Purkinje cell (primary cell): Measurements from ENCODE around the gene MED8. TPM values are rescaled to one million over a fixed set of nuclear protein-coding genes. Genes with fewer than 3 reads are reported as not detected.

Source experiments
- polyA plus RNA-seq: library from polyadenylated mRNA; unstranded; fragments of >200 nt; fragmentation: Nextera tagmentation; gene quantifications from 2 replicates; pipeline ENCODE4 v1.2.1, GENCODE V29; 2014

Gene MED8, protein sequence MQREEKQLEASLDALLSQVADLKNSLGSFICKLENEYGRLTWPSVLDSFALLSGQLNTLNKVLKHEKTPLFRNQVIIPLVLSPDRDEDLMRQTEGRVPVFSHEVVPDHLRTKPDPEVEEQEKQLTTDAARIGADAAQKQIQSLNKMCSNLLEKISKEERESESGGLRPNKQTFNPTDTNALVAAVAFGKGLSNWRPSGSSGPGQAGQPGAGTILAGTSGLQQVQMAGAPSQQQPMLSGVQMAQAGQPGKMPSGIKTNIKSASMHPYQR
- polyA plus RNA-seq, result 67.9 and 79.7 TPM in 2 replicates

GRCh38 chr1:43389326-43390313, at the start of gene MED8, which contains the start of gene SZT2:
Gene MED8, minus strand, starts transcription at chr1:43389800. Its CDS starts 36 bp downstream, at chr1:43389764.
Gene SZT2, plus strand, starts transcription at chr1:43389899. Its CDS starts 70 bp downstream, at chr1:43389969.

GRCh38 chr1:43367904-43368645, 21.5 kb downstream of the MED8 start, which contains the start of gene ELOVL1:
Gene ELOVL1, minus strand, starts transcription at chr1:43368011. Its CDS starts 2,402 bp downstream, at chr1:43365609.

GRCh38 chr1:43358746-43359693, 30.6 kb downstream of the MED8 start, which contains the start of gene CDC20:
Gene CDC20, plus strand, starts transcription at chr1:43358981. Its CDS starts 235 bp downstream, at chr1:43359216.

DNA sequence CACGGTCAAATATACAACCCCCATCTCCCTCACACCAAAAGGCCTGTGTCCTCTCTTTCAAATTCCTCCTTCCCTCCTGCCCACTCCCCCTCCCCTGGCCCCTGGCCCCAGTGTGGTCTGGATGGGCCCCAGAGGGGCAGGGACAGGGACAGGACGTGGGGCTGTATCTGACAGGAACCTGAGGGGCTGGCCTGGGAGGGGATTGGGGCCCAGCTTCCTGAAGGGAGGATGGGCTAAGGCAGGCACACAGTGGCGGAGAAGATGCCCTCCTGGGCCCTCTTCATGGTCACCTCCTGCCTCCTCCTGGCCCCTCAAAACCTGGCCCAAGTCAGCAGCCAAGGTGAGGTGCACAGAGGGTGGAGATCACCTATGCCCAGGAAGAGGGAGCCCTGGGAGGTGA, 52.0 kb downstream of the MED8 start, which contains the start of gene MPL:
Gene MPL (plus strand): TSS at position 231 of the 400 bp plus-strand sequence. CDS start 31 bp downstream, at position 262.

Other genes with a start within 250 kb of the MED8 start
- 51.8 and 62.9 TPM in 2 replicates for gene EBNA1BP2, start 217.5 kb downstream of the MED8 start, polyA plus RNA-seq
- 0.70 and 1.0 TPM in 2 replicates for gene CFAP57, start 217.5 kb downstream of the MED8 start, polyA plus RNA-seq
- gene TMEM125, start 119.8 kb downstream of the MED8 start, polyA plus RNA-seq, result 0.27 TPM in 2 replicates
- gene C1orf210, start 104.2 kb downstream of the MED8 start, polyA plus RNA-seq, result not detected in 2 replicates
- not detected in 2 replicates for gene TIE1, start 88.8 kb downstream of the MED8 start, polyA plus RNA-seq
- gene MPL, start 52.0 kb downstream of the MED8 start, polyA plus RNA-seq, result not detected in 2 replicates
- gene CDC20, start 30.8 kb downstream of the MED8 start, polyA plus RNA-seq, result not detected in 2 replicates
- gene ELOVL1, start 21.8 kb downstream of the MED8 start, polyA plus RNA-seq, result 0.49 and 0.86 TPM in 2 replicates
- gene SZT2, start 99 bp upstream of the MED8 start, polyA plus RNA-seq, result 2.3 and 4.5 TPM in 2 replicates
- gene HYI, start 64.1 kb upstream of the MED8 start, polyA plus RNA-seq, result 0.87 and 8.2 TPM in 2 replicates
- 2.9 and 6.2 TPM in 2 replicates for gene PTPRF, start 141.1 kb upstream of the MED8 start, polyA plus RNA-seq